ENCODE measurements around the gene PAX8.

GRCh38 chr2:113176696-113177355 lies 101.9 kb downstream of the PAX8 start:
- TF ChIP-seq CTCF (conservative IDR thresholded peaks at IDR 0.05; ENCODE audit: low read depth, low read length) (no peak), EZH2 (IDR thresholded peaks at IDR 0.05; ENCODE audit: low read length, unreplicated experiment) (no peak), EZH2phosphoT487 (IDR thresholded peaks at IDR 0.05; ENCODE audit: borderline replicate concordance, low read length) (no peak)
